Inflammatory macrophage treated with lipopolysaccharide for 4 hours (primary cell): ENCODE results near the gene METTL21A.
A peak's percentile ranks its signal among the peaks of the same experiment; 100 is the strongest.

ENCODE experiments used
- DNase-seq: peaks from one replicate; pipeline ENCODE4 v3.0.0-alpha.2; 2020

METTL21A gene

DNA sequence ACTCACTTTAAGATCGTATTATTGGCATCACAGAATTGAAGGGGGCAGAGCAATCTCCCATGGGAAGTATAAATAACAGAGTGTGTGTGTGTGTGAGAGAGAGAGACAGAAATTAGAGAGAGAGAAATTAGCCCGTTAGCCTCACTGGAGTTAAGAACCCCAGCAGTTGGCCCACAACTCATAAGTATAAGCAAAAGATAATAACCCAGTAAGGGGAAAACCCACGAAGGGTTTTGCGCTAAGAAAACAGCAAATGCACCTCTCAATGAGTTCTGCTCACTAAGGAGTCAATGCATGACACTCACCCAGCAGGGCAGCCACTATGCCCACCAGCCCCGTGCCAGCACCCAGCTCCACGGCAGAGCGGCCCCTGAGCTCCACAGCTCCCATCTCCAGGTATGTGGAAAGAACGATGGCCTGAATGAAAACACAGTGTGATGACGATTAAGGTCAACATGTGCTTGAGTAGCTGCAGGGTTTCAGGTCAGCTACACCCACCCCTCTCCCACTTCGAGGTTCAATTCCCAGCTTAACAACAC lies 3.6 kb downstream of the METTL21A start:
- DNase-seq = no peak

DNA sequence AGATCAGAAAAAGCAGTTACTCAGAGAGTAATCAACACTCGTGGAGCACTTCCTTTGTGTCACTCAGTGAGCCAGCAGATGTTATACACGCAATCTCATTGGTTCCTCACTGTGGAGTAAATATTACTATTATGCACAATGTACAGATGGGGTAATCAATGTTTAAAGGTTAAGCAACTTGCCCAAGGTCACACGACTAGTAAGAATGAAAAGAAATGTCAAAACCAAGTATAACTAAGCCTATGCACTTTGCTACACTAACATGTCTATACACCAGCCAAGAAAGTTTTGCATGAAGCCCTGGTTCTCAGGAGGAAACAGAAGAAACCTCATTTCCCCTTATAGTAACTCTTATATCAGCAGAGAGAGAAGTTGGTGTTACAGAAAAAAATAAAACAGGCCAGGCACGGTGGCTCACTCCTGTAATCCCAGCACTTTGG lies 5.4 kb downstream of the METTL21A start:
- DNase-seq = peak; percentile 92

GRCh38 chr2:207617011-207617671 lies 8.1 kb downstream of the METTL21A start:
- no peak for DNase-seq

DNA sequence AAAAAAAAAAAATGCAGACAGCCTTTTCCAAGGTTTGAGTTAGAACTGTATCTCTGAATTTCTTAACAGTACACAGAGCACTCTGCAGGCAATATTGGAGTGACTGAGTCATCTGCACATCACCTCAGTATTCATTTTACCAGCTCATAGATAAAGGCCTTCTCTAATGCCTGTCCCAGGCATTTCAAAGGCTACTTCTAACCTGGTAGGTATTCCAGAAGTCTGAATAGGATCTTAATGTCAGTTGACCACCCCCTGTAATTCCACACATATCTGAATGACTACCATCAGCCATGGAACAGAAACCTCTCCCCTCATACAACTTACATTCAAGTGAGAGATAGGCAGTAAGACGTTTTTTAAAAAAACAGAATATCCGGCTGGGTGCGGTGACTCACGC lies 9.0 kb downstream of the METTL21A start:
- no peak for DNase-seq

DNA sequence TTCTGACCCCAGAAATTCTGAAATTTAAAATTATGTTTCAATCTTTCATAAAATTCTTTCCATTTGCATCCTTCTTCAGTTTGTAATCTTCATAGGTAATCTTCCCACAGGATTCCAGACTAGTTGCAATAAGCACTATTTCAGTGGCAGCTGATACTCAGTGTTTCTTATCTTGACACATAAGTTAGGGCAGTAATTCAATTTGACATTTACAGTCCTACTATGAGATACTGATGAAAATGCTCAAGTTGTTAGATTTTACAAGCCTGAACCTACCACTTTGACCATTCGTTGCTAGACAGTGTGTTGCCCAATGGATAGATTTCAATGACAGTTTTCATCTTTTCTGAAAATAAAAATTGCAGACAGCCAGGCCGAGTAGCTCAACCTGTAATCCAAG lies 10.4 kb downstream of the METTL21A start:
- no peak for DNase-seq

- DNase-seq = no peak
These were observed 12.5 kb downstream of the METTL21A start for GRCh38 chr2:207612714-207613113.

DNA sequence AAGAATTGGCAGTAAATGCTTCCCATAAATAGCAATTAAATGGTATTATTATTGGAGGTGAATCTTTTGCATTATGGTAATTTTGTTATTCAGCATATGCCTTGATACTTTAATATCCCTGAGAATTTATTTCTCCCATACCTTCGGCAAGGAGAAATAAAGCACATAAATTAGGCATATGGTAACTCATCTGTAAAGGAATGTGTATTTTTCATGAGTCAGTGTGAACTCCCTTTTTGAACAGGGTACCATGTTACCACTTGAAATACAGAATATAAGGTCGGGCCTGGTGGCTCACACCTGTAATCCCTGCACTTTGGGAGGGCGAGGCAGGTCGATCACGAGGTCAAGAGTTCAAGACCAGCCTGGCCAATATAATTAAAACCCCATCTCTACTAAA lies 18.4 kb downstream of the METTL21A start:
- DNase-seq = no peak

DNA sequence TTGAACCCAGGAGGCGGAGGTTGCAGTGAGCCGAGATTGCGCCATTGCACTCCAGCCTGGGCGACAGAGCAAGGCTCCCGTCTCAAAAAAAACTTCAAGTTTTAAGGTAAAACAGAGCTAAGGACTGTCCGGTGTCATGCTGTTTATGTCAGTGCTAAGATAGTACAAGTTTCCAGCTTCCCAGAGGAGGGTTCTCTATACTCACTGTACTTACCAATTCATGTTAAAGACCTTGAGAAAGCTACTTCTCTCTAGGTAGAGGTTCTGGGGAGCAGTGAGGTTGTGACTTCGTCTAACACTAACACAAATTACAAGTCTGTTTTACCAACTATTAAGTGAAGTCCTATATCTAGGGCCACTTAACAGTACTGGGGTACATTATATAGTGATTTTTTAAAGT lies 18.8 kb downstream of the METTL21A start:
- no peak for DNase-seq

GRCh38 chr2:207603486-207603885 lies 21.7 kb downstream of the METTL21A start:
- no peak for DNase-seq

GRCh38 chr2:207601774-207602173 lies 23.4 kb downstream of the METTL21A start:
- no peak for DNase-seq

- no peak for DNase-seq
These were observed 25.0 kb downstream of the METTL21A start for GRCh38 chr2:207600231-207600630.

DNA sequence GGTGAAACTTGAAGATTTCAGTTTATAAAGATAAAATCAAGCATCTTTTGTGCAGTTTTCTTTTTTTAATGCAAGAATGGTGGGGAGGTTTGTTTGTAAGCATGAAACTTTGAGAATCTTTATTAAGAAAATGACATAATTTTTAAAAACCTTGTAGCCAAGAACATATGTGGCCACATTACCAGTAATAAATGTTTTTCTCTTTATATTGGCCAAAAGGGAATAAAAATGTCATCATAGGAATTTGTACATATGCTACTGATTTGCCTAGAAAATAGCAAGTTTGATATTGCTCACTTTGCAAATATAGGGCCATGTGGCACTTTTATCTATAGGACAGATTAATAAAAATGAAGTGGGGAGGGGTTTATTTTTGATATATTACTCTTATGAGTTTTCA lies 25.6 kb downstream of the METTL21A start:
- no peak for DNase-seq

GRCh38 chr2:207594731-207595130 lies 30.5 kb downstream of the METTL21A start:
- DNase-seq = no peak

- DNase-seq = peak; percentile 4
These were observed 30.9 kb downstream of the METTL21A start for GRCh38 chr2:207594264-207594663.

- DNase-seq = no peak
These were observed 31.9 kb downstream of the METTL21A start for GRCh38 chr2:207593277-207593676.

- no peak for DNase-seq
These were observed 36.1 kb downstream of the METTL21A start for GRCh38 chr2:207589143-207589542.

GRCh38 chr2:207587305-207587704 lies 37.9 kb downstream of the METTL21A start:
- DNase-seq = no peak

DNA sequence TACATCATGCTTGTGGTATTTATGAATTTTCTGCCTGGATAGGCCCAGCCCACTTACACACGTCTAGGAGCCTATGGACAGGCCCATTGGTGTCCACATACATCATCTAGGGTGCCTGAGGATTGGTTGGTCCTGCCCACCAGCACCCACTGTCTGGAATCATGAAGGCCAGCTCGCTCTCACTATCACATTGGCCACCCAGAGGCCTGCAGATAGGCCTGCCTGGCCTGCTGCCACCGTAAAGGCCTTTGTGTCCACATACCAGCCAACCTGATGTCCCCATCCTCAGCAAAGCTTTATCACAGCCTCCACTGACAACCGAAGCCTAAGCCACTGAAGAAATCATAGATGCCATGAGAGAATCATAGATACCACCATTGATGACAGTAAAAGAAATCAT lies 40.2 kb downstream of the METTL21A start:
- DNase-seq = no peak

DNA sequence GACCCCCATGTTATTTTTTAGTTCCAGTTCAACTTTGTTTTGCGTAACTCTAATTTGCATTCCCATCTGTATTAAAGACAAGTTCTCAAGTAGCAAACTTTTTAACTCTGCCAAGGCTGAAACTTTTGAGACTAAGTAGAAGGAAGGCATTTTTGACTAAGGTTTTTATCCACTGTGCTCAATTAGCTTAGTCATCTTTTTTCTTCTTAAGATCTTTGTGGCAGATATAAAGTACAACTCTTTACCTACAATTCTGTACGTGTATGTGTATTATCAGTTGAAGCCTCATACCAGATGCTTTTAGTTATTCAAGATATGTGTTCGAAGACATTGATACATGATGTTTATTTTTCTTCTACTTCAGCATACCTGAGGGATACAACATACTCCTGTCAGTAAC lies 53.8 kb downstream of the METTL21A start:
- DNase-seq = no peak

- no peak for DNase-seq
These were observed 57.5 kb downstream of the METTL21A start for GRCh38 chr2:207567671-207568070.

DNA sequence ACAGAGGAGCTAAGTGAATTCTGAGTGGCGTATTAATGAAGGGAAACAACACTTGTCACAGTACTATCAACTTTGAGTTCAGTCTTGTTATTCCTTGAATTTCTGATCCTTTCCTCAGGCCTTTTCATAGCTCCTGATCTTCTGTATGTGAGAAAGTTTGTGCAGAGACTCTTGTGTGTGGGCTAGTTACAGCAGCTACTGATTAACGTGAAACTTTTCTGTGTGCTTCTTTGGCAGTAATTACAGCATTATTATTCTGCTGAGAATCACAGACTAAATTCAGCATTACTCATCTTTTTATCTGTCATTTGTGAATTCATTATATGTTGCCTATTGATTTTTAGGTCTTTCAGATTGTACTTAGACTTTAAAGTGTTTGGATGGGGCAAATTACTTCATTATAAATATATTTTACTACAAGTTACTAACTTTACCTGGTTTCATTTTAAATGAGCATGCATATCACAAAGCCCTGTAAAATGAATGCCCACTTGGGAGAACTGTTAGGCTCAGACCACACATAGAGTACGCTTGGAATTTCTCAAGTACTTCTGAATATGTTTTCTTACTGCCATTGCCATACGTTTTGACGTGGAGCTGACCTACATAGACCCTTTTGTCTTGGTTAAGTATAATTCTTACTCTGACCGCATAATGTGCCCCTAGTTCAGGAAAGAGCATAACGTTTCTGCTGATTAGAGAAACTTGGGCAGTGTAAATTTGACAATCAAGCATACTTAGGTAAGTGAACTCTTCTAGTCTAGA lies 59.3 kb downstream of the METTL21A start:
- DNase-seq = no peak
